Stimulated activated CD4-positive, alpha-beta T cell treated with anti-CD3 and anti-CD28 coated beads, Interleukin-15, amount 100 ng/mL, for 1 hour (primary cell): ENCODE data around the gene NDUFS2.
"Not testable (repeated sequence)": the region's sequence is repeated elsewhere in the genome, so short reads cannot be mapped to it uniquely, and the experiment has no call there.

Experiments used
- DNase-seq, 2 donors: peaks; one replicate each; pipeline ENCODE4 v3.0.0-alpha.2; 2020; ENCODE audit warnings: low read depth in 1 of 2, low spot score in 1 of 2

Gene NDUFS2

DNA sequence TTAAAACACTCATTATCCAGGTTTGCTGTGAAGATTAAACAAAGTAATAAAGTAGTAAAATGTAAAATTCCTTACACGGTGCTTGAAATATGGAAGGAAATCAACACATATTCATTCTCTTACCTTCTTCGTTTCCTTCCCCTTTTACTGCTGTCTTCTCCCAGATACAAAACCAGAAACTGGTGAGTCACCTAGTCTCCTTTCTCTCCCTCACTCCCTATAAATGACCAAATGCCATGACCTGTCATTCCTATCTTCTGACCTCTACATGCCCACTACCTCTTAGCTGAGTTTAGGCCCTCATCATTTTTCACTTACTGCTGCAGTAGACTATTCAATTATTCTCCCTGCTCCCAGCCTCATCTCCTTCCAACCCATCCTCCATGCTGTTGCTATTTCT lies 40.1 kb downstream of the NDUFS2 start:
- DNase-seq: no peak

- no peak for DNase-seq
These were observed 42.7 kb downstream of the NDUFS2 start for GRCh38 chr1:161244888-161245287.

GRCh38 chr1:161250100-161250499 lies 47.9 kb downstream of the NDUFS2 start:
- not testable (repeated sequence) for DNase-seq

DNA sequence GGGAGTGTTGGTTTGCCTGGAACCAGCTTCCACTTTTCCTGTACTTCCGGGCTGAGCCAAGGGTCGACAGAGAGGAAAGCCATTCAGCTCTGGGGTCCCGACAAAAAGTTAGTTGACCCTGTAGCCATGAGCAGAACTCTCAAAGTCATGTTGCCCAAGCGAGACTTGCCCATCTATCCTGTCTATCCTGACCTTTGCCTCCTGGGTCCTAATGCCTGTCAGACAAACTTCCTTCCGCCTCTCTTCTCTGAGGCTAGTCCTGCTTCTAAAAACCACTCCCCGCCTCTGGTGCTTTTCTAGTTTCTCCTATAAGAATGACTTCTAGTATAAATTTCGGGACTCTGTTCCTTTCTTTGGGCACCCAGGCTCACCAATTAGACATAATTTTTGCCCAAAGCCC lies 48.7 kb downstream of the NDUFS2 start:
- no peak for DNase-seq

DNA sequence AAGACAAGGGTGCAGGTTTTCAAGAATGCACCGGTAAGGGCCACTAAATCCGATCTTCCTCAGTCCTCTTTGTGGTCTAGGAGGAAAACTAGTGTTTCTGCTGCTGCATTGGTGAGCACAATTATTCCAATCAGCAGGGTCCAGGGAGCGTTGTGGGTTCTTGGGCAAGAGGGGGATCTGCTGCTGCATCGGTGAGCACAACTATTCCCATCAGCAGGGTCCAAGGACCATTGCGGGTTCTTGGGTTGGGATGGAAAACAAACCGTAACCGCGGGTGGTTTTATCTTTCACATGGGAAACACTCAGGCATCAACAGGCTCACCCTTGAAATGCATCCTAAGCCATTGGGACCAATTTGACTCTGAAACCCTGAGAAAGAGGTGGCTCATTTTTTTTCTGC lies 49.4 kb downstream of the NDUFS2 start:
- no peak for DNase-seq

DNA sequence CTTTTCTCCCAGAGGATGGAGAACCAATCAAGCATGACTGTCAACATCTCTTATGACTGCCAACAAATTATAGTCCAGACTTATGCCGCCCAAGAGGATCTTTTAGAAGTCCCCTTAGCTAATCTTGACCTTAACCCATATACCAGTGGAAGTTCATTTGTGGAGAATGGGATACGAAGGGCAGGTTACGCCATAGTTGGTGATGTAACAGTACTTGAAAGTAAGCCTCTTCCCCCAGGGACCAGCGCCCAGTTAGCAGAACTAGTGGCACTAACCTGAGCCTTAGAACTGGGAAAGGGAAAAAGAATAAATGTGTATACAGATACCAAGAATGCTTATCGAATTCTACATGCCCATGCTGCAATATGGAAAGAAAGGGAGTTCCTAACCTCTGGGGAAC lies 53.1 kb downstream of the NDUFS2 start:
- DNase-seq: not testable (repeated sequence)

- not testable (repeated sequence) for DNase-seq
These were observed 53.9 kb downstream of the NDUFS2 start for GRCh38 chr1:161255955-161256520.

DNA sequence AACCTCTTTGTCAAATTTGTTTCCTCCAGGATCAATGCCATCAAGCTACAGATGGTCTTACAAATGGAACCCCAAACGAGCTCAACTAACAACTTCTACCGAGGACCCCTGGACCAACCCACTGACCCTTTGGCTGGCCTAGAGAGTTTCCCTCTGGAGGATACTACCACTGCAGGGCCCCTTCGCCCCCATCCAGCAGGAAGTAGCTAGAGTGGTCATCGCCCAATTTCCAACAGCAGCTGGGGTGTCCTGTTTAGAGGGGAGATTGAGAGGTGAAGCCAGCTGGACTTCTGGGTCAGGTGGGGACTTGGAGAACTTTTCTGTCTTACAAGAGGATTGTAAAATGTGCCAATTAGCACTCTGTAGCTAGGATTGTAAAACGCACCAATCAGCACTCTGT lies 54.9 kb downstream of the NDUFS2 start:
- not testable (repeated sequence) for DNase-seq

DNA sequence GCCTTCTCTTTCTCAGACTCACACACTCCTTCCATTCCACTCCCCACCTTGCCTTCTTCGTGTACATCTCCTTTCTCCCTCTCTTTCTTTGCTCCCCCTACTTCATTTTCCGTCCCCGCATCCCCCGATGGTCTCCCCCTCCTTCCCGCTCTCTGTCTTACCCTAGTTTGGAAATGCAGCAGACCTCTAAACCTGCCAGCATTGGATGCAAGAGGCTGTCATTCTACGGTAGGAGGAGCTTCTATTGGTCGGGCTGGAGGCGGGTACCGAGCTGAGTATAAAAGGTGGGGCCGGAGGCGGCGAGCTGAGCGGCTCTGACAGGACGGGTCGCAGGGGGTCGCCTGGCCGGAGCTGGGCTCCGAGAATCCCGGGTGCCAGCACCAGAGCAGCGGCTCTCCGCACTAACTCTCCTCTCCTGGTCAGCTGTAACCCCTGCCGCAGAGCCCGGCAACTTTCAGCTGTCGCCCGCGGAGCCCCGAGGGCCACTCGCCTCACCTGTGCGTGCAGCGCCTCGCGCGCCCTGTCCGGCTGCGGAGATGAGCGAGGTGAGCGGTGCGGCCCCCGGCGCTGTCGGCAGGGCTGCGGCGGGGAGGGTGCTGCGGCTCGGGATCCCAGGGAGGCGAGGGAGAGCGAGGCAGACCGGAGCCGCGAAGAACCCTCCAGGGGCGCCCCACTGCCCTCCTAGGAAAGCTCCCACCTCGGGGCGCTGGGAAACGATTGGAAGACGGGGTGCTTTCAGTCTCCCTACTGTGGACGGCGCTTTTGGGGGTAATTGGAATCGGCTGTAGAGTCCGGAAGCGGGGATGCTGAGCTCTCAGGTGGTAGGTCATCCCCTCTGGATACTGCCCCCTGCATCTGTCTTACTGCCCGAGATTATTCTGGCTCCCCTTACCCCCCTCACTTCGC lies 56.5 kb downstream of the NDUFS2 start, which contains the start of gene PCP4L1:
Gene PCP4L1 (plus strand): TSS at position 307 of the 906 bp plus-strand sequence. CDS start 230 bp downstream, at position 537.
- DNase-seq: peak in 1 of 2 donors; percentile 18

DNA sequence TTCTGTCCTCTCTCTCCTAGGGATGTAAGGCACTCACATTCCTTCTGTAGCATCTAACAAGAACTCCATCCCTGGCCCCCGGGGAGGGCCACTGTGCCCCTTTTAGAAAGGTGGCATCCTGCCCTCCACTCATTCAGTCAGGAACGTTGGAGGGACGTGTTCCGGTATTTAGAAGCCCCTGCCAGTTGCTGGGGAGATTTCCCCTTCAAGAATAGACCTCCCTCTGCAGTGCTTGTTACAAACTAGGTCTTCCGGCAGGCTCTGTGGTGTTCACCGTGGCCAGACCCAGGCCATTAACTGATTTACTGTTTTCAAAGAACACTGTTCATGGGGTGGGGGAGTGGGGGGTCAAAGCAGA lies 57.2 kb downstream of the NDUFS2 start:
- no peak for DNase-seq

DNA sequence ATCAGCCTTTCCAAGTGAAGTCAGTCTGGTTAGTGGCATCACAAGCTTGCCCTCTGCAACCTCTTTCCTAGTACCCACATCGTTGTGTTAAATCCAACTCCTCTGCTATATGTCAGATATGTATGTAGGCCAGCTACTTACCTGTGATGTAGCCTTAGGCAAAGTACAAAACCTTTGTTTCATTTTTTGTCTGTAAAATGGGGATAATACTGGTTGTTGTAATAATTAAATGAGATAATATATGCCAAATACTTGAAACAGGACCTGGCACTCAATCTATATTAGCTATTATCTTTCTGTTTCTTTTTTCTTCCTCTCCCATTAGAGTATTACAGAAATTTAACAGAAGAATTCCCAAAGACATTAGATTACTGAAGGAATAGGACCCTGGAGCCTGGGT lies 57.6 kb downstream of the NDUFS2 start:
- no peak for DNase-seq

GRCh38 chr1:161260376-161261260 lies 58.5 kb downstream of the NDUFS2 start:
- no peak for DNase-seq

GRCh38 chr1:161261261-161262235 lies 59.4 kb downstream of the NDUFS2 start:
- no peak for DNase-seq
